SK-N-SH treated with all-trans-retinoic acid at 6 μM for 48 hours (cell line): Measurements from ENCODE around the gene RAC3.

Source experiments
- ATAC-seq: fragments of 200-7000 bp; cut with Tn5 transposase; 3 replicates; pipeline ENCODE4 v1.9.1; 2020; ENCODE audit warnings: mild to moderate bottlenecking, moderate library complexity
- ARNTL ChIP-seq: fragments of 450-650 bp; formaldehyde crosslinking; IDR thresholded peaks from 2 replicates; pipeline ENCODE4 v1.5.0; 2020; ENCODE audit warnings: low read depth, mild to moderate bottlenecking, moderate library complexity, borderline replicate concordance
- BACH2 ChIP-seq: fragments of 250-450 bp; sonication (Bioruptor Pico); IDR thresholded peaks from 2 replicates; pipeline ENCODE4 v1.9.0; 2021; ENCODE audit warnings: mild to moderate bottlenecking, borderline replicate concordance
- CREB5 ChIP-seq: fragments of 250-450 bp; sonication (Bioruptor Pico); IDR thresholded peaks from 2 replicates; pipeline ENCODE4 v1.5.1; 2020; ENCODE audit warnings: low read depth, mild to moderate bottlenecking, moderate library complexity
- CSDC2 ChIP-seq: fragments of 250-450 bp; sonication (Bioruptor Pico); IDR thresholded peaks from 2 replicates; pipeline ENCODE4 v1.5.0; 2020; ENCODE audit warnings: mild to moderate bottlenecking, moderate library complexity
- CSRNP3 ChIP-seq: fragments of 250-450 bp; sonication (Bioruptor Pico); IDR thresholded peaks from 2 replicates; pipeline ENCODE4 v1.5.1; 2021; ENCODE audit warnings: mild to moderate bottlenecking, moderate library complexity
- ESRRG ChIP-seq: fragments of 250-450 bp; sonication (Bioruptor Pico); IDR thresholded peaks from 2 replicates; pipeline ENCODE4 v1.6.1; 2021; ENCODE audit warnings: mild to moderate bottlenecking
- GLIS3 ChIP-seq: fragments of 250-450 bp; sonication (Bioruptor Pico); IDR thresholded peaks from 2 replicates; pipeline ENCODE4 v1.5.0; 2020; ENCODE audit warnings: mild to moderate bottlenecking, moderate library complexity
- ISL1 ChIP-seq: fragments of 250-450 bp; sonication (Bioruptor Pico); IDR thresholded peaks from 2 replicates; pipeline ENCODE4 v2.1.2; 2022; ENCODE audit warnings: mild to moderate bottlenecking, moderate library complexity
- OSR1 ChIP-seq: fragments of 250-450 bp; sonication (Bioruptor Pico); IDR thresholded peaks from 2 replicates; pipeline ENCODE4 v1.8.0; 2022; ENCODE audit warnings: moderate library complexity, mild to moderate bottlenecking, inconsistent platforms
- PATZ1 ChIP-seq: fragments of 250-450 bp; sonication (Bioruptor Pico); IDR thresholded peaks from 2 replicates; pipeline ENCODE4 v1.8.0; 2020; ENCODE audit warnings: mild to moderate bottlenecking, moderate library complexity, borderline replicate concordance
- POU6F1 ChIP-seq: fragments of 250-450 bp; sonication (Bioruptor Pico); IDR thresholded peaks from 2 replicates; pipeline ENCODE4 v1.8.0; 2021; ENCODE audit warnings: low read depth, mild to moderate bottlenecking, moderate library complexity, borderline replicate concordance
- PPARA ChIP-seq: fragments of 250-450 bp; sonication (Bioruptor Pico); IDR thresholded peaks from 2 replicates; pipeline ENCODE4 v1.5.0; 2020; ENCODE audit warnings: mild to moderate bottlenecking, borderline replicate concordance
- RARB ChIP-seq: fragments of 250-450 bp; sonication (Bioruptor Pico); IDR thresholded peaks from 2 replicates; pipeline ENCODE4 v1.8.0; 2021; ENCODE audit warnings: mild to moderate bottlenecking, moderate library complexity
- SNAI2 ChIP-seq: fragments of 250-450 bp; sonication (Bioruptor Pico); IDR thresholded peaks from 2 replicates; pipeline ENCODE4 v1.5.0; 2020; ENCODE audit warnings: mild to moderate bottlenecking, moderate library complexity
- TCF4 ChIP-seq: fragments of 250-450 bp; sonication (Bioruptor Pico); IDR thresholded peaks from 2 replicates; pipeline ENCODE4 v1.8.0; 2021; ENCODE audit warnings: mild to moderate bottlenecking, moderate library complexity, borderline replicate concordance
- TOX ChIP-seq: fragments of 250-450 bp; sonication (Bioruptor Pico); IDR thresholded peaks from 2 replicates; pipeline ENCODE4 v1.8.0; 2021; ENCODE audit warnings: mild to moderate bottlenecking, moderate library complexity, borderline replicate concordance
- ZC3H10 ChIP-seq: fragments of 250-450 bp; sonication (Bioruptor Pico); IDR thresholded peaks from 2 replicates; pipeline ENCODE4 v1.5.1; 2021; ENCODE audit warnings: mild to moderate bottlenecking, moderate library complexity
- ZFP3 ChIP-seq: fragments of 250-450 bp; sonication (Bioruptor Pico); IDR thresholded peaks from 2 replicates; pipeline ENCODE4 v1.5.0; 2020; ENCODE audit warnings: mild to moderate bottlenecking, moderate library complexity
- ZFP30 ChIP-seq: fragments of 450-650 bp; formaldehyde crosslinking; IDR thresholded peaks from 2 replicates; pipeline ENCODE4 v1.5.0; 2022; ENCODE audit warnings: mild to moderate bottlenecking, moderate library complexity
- ZNF565 ChIP-seq: fragments of 450-650 bp; formaldehyde crosslinking; conservative IDR thresholded peaks from 2 replicates; pipeline ENCODE4 v1.5.0; 2020; ENCODE audit warnings: low read depth, mild to moderate bottlenecking, moderate library complexity
- ZNF70 ChIP-seq: fragments of 450-650 bp; formaldehyde crosslinking; IDR thresholded peaks from 2 replicates; pipeline ENCODE4 v1.5.0; 2020; ENCODE audit warnings: mild to moderate bottlenecking, moderate library complexity
- ZNF8 ChIP-seq: fragments of 450-650 bp; formaldehyde crosslinking; IDR thresholded peaks from 2 replicates; pipeline ENCODE4 v1.5.0; 2020; ENCODE audit warnings: mild to moderate bottlenecking, moderate library complexity

RAC3 gene

GRCh38 chr17:82025401-82026107 is 5.9 kb upstream of the RAC3 start:
- TF ChIP-seq GLIS3 (no peak), ISL1 (no peak), CREB5 (CRISPR knock-in tag) (no peak), ZC3H10 (CRISPR knock-in tag) (no peak), ZNF70 (no peak), ESRRG (CRISPR knock-in tag) (no peak), OSR1 (CRISPR knock-in tag) (no peak), ZFP3 (CRISPR knock-in tag) (no peak), TCF4 (CRISPR knock-in tag) (no peak), ZFP30 (no peak)
- no peak for ATAC-seq

- no peak for TF ChIP-seq ESRRG (CRISPR knock-in tag)
- TF ChIP-seq CSRNP3 = no peak
- TF ChIP-seq ZNF565 = no peak
- TF ChIP-seq ZFP3 (CRISPR knock-in tag) = no peak
- no peak for TF ChIP-seq BACH2 (CRISPR knock-in tag)
- no peak for TF ChIP-seq ZNF70
- TF ChIP-seq PATZ1 = no peak
- TF ChIP-seq, all 23 proteins: peak for 0
- ATAC-seq = no peak
Observed at GRCh38 chr17:82028246-82028645, 3.2 kb upstream of the RAC3 start.

GRCh38 chr17:82028966-82029365 is 2.5 kb upstream of the RAC3 start:
- no peak for TF ChIP-seq ESRRG (CRISPR knock-in tag)
- TF ChIP-seq GLIS3 = no peak
- no peak for TF ChIP-seq ZFP30
- TF ChIP-seq TOX (CRISPR knock-in tag) = no peak
- no peak for TF ChIP-seq ZNF565
- no peak for TF ChIP-seq ZC3H10 (CRISPR knock-in tag)
- no peak for ATAC-seq

GRCh38 chr17:82029391-82029790 is 2.1 kb upstream of the RAC3 start:
- ATAC-seq = no peak

GRCh38 chr17:82029990-82030469 is 1.4 kb upstream of the RAC3 start:
- TF ChIP-seq SNAI2 (CRISPR knock-in tag) (no peak), ZNF70 (no peak), RARB (CRISPR knock-in tag) (no peak), BACH2 (CRISPR knock-in tag) (no peak), PPARA (CRISPR knock-in tag) (no peak), CSDC2 (CRISPR knock-in tag) (no peak), TCF4 (CRISPR knock-in tag) (no peak), OSR1 (CRISPR knock-in tag) (no peak), ARNTL (CRISPR knock-in tag) (no peak), ISL1 (no peak), ZNF8 (CRISPR knock-in tag) (no peak), PATZ1 (no peak), ZC3H10 (CRISPR knock-in tag) (no peak)
- TF ChIP-seq, all 23 proteins: peak for 0
- ATAC-seq = peak; percentile 20

More at GRCh38 chr17:82029391-82029790, 2.1 kb upstream of the RAC3 start:
- TF ChIP-seq BACH2 (CRISPR knock-in tag) (no peak), POU6F1 (CRISPR knock-in tag) (no peak)
